CD4-positive, alpha-beta T cell treated with Interleukin-2 at 100 ng/mL for 4 hours (primary cell): ENCODE results near the gene ZNF442.
"Not testable (repeated sequence)": the region's sequence is repeated elsewhere in the genome, so short reads cannot be mapped to it uniquely, and the experiment has no call there.

Experiments
- DNase-seq: peaks from one replicate; pipeline ENCODE4 v3.0.0-alpha.2; 2020; ENCODE audit warnings: low spot score

The ZNF442 gene

DNA sequence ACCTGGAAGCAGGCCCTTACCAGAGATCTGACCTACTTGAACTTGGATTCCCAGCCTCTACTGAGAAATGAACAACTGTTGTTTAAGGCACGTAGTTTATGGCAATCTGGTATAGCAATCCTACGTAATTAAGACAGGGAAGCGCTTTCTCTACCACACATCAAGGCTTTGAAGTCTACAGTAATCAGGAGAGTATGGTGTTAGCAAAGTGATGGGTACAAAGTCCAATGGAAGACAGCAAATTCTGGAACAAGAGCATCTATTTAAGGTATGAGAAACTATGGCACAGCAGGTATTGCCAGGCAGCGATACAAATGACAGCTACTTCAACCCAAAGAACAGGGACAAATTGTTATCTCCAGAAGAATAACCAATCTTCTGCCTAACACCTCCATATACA is 35.1 kb downstream of the ZNF442 start:
- DNase-seq = no peak

GRCh38 chr19:12325690-12326089 is 39.8 kb downstream of the ZNF442 start:
- no peak for DNase-seq

DNA sequence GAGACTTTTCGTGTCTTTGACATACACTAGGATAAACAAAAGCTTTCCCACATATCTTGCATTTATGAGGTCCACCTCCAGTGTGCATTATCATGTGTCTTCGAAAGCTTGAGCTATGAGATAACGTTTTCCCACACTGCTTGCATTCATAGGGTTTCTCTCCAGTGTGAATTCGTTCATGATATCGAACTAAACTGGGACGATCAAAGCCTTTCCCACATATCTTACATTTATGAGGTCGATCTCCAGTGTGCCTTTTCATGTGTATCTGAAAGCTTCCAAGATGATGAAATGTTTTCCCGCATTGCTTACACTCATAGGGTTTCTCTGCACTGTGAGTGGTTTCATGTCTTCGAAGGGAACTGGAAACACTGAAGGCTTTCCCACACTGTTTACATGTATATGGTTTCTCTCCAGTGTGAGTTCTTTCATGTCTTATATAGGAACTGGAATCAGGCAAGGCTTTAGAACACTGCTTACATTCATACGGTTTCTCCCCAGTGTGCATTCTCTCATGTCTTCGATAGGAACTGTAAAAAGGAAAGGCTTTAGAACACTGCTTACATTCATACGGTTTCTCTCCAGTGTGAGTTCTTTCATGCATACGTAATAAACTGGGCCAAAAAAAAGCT is 46.6 kb downstream of the ZNF442 start:
- no peak for DNase-seq

DNA sequence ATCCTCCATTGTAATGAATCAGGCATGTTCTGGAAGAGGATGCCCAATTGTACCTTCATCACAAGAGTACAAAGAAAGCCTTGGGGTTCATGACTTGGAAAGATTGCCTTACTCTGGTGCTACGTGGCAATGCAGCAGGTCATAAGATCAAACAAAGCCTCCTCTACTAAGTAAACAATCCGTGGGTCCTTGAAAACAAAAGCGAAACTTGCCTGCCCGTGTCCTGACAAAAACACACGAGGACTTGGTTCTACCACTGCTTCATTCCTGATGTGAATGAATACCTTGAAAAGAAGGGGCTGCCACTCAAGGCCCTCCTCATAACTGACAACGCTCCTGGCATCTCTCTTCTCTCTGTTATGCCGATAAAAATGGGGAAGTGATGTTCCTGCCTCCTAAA is 50.9 kb downstream of the ZNF442 start:
- no peak for DNase-seq

DNA sequence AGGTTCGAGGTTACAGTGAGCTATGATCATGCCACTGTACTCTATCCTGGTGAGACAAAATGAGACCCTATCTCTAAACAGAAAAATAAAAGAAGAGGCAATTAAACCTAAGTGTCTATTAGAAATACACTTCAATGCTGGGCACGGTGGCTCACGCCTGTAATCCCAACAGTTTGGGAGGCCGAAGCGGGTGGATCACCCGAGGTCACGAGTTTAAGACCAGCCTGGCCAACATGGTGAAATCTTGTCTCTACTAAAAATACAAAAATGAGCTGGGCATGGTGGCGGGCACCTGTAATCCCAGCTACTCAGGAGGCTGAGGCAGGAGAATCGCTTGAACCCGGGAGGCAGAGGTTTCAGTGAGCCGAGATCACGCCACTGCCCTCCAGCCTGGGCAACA is 56.6 kb downstream of the ZNF442 start:
- not testable (repeated sequence) for DNase-seq
